ENCODE results near the gene CHST15. TPM values are rescaled to one million over a fixed set of nuclear protein-coding genes. Genes with fewer than 3 reads are reported as not detected.

The CHST15 gene
- total and polyA plus RNA-seq, 2 of the 8 experiments (the other 6 are each of a cell fraction or from before 2014, with no cell fraction given) = 8.8 to 9.1 TPM

DNA sequence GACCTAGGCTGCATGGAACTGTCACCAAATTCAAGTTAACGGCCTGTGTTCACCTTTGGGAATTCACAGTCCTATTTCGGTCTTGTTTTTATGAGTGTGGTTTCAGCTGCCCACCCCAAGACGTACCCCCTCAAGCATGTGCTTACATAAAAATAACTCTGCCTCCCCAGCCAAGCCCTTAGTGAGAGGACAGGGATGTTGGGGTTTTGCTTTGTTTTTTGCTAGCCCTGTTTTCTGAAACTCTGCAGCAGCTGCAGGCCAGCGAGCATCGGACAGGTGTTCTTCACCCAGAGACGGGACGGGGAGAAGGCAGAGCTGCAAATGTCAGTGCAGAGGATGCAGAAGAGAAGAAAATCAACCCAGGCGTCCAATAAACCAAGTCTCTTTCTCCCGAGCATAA lies 13.5 kb downstream of the CHST15 start (continued):
- no peak for TF ChIP-seq SRF (IDR thresholded peaks at IDR 0.05; ENCODE audit: low read depth, low read length)
- no peak for TF ChIP-seq NRF1 (IDR thresholded peaks at IDR 0.05; ENCODE audit: low read depth, low read length)
- no peak for TF ChIP-seq TBP (IDR thresholded peaks at IDR 0.05; ENCODE audit: low read depth, low read length)
- TF ChIP-seq CHD7 (IDR thresholded peaks at IDR 0.05; ENCODE audit: insufficient replicate concordance, low read length) = no peak
